GM18499 (cell line): ENCODE measurements around the gene SPTLC3.

Source experiments
- ATAC-seq: cut with Tn5 transposase; IDR thresholded peaks from one replicate; pipeline ENCODE4 v1.9.1; 2021; ENCODE audit warnings: moderate number of reproducible peaks; ENCODE audit not compliant: insufficient read depth, unreplicated experiment

SPTLC3 gene

DNA sequence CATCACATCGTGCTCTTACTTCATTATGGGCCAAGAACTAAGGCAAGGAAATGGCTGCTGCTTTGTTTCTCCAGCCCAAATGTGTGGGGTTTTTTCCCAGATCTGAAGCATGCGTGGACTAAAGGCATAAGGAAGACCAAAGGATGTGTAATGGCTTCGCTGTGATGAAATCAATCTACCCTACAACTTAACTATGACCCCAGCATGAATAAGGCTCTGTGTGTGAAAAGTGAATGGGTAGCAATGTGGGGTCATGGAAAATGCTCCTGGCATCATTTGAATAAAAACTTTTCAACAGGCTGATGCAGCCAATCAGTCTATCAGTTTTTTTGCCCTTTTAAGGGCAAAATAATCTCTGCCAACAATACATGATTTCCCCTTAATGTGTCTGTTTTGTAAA is 162.0 kb downstream of the SPTLC3 start:
- no peak for ATAC-seq

DNA sequence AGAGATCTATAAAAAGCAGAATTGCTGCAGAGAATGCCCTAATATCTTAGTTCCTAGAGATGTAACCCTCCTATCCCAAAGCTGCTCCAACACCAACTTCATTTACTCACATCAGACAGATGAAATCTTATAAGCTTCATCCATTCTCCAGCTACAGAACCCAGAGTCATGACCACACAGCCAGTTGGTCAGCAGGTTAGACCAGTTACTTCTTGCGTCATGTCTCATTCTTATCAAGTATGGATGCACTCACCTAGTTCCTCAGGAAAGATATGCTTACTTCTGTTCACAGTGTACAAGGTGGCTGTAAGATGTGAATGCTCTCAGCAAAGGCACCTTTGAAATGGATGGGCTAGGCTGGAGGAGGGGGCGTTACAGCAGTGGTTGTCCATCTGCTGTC is 164.4 kb downstream of the SPTLC3 start:
- no peak for ATAC-seq

DNA sequence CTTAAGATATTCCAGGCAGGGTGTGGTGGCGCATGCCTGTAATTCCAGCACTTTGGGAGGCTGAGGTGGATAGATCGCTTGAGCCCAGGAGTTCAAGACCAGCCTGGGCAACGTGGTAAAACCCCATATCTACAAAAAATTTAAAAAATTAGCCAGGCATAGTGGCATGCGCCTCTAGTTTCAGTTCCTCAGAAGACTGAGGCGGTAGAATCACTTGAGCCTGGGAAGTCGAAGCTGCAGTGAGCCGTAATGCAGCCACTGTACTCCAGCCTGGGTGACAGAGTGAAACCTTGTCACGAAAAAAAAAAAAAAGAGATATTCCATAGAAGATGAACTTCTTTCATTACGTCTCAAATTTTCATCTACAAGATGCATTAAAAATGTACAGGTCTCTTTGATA is 165.6 kb downstream of the SPTLC3 start:
- no peak for ATAC-seq

DNA sequence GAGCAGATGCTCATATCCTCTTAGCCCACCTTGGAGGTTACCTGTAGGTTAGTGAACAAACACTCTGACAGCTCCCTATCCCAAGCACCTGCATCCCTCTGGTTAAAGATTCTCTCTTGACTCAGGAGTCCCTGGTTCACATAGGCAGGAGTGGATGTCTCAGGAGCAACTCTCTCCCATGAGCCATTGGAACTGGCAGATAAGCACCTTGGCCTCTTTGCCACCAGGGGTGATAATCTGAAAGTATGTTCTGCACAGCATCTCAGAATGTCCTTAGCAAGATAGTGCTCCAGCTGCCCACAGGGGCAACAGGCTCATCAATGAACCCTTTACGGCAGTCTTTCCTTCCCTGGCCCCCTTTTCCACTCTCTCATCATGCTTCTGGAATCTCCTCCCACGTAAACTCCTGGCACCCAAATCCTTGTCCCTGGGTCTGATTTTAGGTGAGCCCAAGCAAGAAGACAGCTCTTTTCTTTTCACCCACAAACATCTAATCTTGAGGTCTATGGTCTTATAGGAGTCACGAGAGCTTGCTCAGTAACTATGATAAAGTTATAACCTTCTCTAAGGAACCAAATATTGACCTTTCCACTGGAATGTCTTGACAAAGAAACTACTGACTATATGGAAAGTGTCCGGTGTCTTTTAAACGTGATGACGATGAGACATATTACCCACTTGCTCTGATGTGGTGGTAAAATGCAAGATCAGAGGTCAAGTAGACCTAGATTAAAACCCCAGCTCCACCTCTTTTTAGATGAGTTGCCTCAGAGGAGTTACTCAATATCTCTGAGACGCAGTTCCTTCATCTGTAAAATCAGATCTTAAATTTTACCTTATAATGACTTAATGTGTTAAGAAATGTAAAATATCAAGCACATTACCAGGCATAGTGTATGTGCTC is 172.5 kb downstream of the SPTLC3 start:
- no peak for ATAC-seq

DNA sequence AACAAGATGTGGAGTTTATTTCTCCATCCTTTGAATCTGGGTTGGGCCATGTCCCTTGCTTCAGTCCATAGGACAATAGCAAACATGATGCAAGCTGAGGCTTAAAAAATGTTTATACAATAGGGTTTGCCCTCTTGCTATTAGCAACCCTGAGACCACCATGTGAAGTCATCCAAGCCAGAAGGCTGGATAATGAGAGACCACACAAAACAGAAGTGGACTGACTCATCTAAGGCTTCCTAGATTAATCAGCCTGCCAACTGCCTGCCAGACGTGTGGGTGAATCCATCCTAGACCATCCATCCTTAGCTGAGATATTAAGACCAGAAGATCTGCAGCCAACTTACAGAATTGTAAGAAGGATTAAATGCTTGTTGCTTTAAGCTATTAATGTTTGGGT is 174.2 kb downstream of the SPTLC3 start:
- no peak for ATAC-seq

DNA sequence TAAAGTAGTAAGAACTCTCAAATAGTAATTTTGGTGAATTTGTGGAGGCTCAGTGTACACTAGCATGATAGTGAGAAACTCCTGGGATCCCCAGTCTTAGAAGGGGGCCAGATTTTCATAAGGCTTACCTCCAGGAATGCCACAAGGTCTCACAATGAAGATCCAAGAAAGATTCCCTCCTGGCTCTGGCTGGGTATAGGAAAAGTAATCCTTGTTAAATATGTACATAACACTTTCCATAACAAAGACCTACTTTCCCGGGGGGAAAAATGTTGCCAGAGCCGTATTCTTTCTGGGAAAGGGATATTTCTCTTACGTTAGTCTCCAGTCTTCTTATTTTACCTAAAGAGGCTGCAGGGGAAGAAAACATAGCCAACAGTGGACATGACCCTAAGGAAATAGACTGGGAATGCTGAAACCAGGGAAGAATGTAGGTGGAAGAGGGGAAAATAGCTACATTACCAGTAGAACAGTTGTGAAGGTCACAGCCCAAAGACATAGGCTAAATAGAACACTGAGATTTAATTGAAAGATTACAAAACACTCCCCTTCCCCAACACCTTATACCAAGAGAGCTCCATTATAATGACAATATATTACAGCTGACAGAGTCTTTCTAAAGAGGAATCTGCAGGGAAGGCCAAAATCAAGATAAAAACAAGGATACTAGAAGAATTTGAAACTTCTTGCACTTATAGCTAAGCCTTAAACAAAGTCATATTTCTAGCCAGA is 177.4 kb downstream of the SPTLC3 start:
- ATAC-seq = no peak

DNA sequence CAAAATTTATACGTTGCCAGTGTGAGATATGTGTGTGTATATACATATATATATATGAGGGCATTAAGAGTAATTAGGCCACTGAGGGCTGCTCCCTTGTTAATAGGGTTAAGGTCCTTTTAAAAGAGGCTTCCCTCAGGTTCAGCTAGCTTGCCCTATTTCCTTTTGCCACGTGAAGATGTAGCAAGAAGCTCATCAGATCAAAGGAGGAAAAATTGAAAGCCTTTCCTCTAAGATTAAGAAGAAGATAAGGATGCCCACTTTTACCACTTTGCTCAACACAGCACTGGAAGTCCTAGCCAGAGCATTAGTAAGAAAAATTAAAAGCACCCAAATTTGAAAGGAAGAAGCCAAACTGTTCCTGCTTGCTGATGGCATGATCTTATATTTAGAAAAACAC is 179.1 kb downstream of the SPTLC3 start:
- ATAC-seq = no peak

DNA sequence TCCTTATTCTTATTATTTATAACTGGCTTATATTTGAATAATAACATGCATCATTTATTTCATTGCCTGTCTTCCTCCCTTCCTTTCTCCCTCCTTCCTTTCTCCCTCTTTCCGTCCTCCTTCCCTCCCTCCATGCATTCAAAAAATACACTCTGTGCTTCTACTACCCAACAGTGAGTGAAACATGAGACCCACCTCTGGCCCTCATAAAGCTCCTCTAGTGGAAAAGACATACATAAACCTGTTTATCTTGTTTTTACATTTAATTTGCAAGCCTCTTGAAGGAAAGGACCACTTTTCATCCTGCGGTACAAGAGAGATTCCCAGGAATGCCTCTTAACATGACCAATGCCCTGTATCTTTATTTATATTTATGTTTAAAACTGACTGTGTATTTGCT is 190.5 kb downstream of the SPTLC3 start:
- no peak for ATAC-seq

DNA sequence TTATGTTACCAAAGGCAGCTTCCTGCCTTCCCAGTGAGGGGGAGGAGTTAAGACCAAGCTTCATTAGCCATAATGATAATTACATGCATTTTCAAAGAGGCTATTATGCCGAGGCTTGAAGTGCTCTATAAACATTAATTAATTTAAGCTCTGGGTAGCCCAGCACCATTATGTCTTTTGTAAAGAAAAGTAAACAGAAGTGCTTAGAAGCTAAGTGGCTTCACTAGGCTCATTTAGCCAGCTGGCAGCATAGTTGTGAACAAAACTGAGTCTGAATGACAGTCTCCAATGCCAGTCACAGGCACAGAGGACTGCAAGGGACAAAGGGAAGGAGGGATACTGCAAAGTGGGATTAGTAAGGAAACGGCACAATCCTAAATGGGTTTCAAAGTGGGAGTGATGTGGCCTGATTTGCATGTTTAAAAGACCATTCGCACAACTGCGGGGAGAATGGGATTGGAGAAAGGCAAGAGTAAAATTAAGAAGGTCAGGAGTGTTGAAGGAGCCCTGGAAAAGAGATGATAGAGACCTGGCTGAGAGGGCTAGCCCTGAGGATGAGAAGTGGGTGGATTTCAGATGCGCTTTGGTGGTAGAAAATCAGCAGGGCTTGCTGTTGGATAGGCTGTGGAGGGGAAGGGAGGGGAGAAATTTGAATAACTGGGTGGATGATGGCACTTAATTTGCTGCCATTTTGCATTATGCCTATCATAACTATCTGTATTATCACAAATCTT is 192.2 kb downstream of the SPTLC3 start:
- ATAC-seq = no peak

DNA sequence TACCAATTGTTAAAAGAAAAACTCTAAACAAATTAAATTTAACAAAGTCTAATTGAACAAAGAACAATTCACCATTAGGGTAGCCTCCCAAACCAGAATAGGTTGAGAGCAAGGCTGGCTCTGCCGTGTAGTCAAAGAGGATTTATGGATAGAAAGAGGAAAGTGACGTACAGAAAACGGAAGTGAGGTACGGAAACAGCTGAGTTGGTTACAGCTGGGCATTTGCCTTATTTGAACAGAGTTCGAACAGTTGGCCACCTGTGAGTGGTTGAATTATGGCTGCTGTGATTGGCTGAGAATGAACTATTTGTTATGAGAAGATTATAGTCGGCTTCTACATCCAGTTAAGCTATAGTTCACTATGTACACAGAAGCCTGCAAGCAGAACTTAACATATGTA is 193.8 kb downstream of the SPTLC3 start:
- ATAC-seq = no peak

DNA sequence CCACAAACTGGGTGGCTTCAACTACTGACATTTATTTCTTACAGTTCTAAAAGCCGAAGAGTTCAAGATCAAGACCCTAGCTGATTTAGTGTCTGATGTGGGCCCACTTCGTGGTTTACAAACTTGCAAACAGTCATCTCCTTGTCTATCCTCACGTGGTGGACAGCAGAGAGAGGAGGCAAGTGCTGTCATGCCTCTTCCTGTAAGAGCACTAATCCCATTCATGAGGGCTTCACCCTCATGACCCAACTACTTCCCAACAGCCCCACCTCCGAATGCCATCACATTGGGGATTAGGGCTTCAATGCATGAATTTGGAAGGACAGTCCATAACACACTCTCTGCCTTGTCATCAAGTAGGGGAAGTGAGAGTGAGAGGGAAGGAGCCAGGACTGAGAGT is 196.7 kb downstream of the SPTLC3 start:
- ATAC-seq = no peak

DNA sequence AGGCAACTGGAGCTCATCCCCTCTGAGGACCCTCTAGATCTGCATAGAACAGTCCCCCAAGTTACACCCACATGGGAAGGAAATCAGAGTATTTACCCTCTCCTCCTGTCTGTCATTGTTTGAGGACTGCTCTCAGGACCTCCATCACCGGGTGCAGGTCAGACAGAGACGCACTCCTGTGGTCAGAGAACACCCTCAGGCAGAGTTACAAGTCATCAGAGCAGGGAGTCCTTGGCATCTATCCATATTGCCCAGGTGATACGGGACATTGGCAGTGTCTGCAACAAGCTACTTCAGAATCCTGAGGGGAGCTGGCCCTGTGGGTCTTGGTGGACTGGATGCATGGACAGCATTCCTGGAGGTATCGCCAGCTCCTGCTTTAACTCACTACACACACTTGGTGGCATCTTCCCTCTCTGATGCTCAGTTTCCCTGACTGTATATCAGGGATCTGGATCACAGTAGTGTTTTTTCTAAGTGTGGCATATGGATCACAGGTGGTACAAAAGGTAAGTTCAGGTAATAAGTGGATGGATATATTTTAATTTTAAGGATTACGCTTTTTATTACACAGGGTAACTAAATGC is 197.2 kb downstream of the SPTLC3 start:
- ATAC-seq = no peak

DNA sequence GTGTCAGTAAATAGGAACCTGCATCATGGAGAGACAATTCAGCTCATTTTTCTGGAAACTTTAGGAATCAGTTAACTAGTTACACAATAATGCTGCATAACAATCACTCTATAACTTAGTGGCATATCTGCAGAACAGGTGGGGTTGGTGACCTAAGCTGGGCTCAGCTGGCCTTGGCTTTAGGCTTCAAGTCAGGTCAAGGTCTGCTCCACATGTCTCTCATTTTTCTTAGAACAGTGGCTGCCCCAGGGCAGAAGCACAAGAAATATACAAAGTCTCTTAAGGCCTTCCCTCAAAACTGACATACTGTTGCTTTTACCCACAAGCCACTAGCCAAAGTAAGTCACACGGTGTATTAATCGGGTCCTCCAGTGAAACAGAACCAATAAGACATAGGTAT is 198.2 kb downstream of the SPTLC3 start:
- no peak for ATAC-seq

DNA sequence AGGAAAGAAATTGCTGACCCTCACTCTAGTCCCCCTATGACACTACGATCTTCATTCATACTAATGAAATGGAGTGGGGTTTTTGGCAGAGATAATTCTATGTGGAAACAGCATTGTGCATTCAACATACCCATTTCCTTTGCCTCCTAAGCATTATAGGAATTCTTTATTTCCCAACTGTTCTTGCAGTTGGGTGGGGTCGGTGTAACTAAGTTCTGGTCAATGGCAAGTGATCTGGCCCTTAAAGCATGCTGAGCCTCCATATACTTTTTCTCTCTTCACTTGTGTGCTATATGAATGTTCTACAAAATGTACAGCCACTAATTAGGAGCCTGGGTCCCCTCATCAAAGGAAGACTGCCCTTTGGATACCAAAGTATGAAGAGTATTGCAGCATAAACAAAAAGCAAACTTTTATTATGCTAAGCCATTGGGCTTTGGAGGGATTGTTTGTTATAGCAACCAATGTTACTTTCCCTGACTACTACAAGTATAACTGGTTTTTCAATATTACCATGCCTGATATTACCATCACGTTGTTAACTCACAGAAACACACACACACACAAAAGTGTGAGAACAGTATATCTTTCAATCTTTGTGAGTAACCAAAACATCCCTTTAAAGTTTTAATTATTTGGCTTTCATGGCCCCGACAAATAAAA is 203.3 kb downstream of the SPTLC3 start:
- no peak for ATAC-seq

DNA sequence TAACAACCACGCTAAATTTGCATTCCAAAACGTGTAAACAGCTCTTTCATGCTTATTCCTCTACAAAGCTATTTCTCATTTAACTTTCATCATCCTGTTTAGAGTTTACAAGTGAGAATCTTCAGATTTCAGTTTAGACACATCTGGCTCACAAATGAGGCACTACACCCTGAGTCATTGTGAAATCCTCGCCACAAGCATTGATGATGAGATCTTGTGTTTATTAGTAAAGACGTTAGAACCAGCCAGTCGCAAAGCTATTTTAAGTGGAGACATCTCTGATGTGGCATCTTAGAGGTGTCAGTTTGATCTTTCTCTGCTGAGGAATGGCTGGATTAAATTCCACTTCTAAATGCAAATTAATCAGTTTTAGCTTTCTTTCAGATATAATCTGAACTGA is 204.0 kb downstream of the SPTLC3 start:
- ATAC-seq = no peak

DNA sequence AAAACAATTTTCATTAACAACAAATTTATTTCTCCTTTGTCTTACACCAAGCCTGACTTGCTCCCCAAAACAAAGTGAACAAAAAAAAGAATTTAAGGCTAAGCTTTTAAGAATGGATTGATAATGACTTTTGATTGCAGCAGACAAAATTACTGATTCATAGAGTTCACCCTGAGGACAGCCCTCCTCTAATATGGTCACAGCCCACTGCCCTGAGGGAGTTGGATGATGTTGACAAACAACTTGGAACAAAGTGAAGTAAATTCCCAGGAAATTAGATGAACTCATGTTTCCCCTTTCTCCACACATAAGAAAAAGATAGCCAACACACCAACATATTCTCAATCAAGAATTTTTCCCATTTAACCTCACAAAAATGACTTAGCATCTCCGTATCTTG is 204.6 kb downstream of the SPTLC3 start:
- ATAC-seq = no peak

DNA sequence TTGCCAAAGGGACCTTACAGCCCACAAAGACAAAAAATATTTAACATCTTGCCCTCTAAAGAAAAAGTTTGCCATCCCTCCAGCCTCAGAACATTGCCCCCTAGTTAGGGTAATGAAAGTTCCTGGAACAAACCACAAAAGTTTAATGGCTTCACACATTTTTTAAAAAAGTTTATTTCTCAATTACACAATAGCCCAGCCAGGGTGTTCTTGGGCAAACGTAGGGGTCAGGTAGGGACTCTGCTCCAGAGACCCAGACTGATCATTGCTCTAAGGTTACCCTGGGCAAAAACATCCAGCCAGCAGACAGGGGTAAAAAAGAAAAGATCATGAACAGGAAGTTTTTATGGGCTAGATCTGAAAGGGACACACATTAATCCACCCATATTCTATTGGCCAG is 207.8 kb downstream of the SPTLC3 start:
- ATAC-seq = no peak
